ENCODE results near the gene SPRED3. TPM values are rescaled to one million over a fixed set of nuclear protein-coding genes. Genes with fewer than 3 reads are reported as not detected.

Gene SPRED3
- total RNA-seq, 2 experiments from 2014 or later: 0.09 to 3.0 TPM

GRCh38 chr19:38389101-38389925, 816 bp downstream of the SPRED3 start:
- H3K9me2 ChIP-seq (ENCODE audit: insufficient read depth, low read length): no peaks in the 10 kb centered on the region
- TF ChIP-seq EZH2phosphoT487 (IDR thresholded peaks at IDR 0.05; ENCODE audit: borderline replicate concordance, low read depth, low read length): no peak
- TF ChIP-seq CTCF (conservative IDR thresholded peaks at IDR 0.05; ENCODE audit: low read length): no peak
- peaks cover 9% of the 10 kb centered on the region for H3K4me1 ChIP-seq (ENCODE audit: insufficient read depth, low read length, poor library complexity, severe bottlenecking)
- no peaks in the 10 kb centered on the region for H3K9me3 ChIP-seq (ENCODE audit: low read length)
- ChIA-PET POLR2A (interaction anchor here (0.8 kb wide), 1 partner anchor 14 kb away, joined by 4 read pairs; the partner anchor contains the start of gene FAM98C), CTCF (ENCODE audit: unreplicated experiment) (no interaction called here)
- no peak overlapping the region for H3K4me3 ChIP-seq (ENCODE audit: low read depth, low read length, poor library complexity, severe bottlenecking)
- no peaks in the 10 kb centered on the region for H4K20me1 ChIP-seq (ENCODE audit: insufficient read depth, low read length)
- no peak overlapping the region for H3K27ac ChIP-seq (ENCODE audit: low read depth, low read length, poor library complexity, severe bottlenecking)
- no TSS peak for BruUV-seq (replicated peaks)
- H3K79me2 ChIP-seq (ENCODE audit: insufficient read depth, low read depth, low read length): no peaks in the 10 kb centered on the region
- no peak for DNase-seq (ENCODE audit: low spot score)
- intact Hi-C loops (cut with micrococcal nuclease; ENCODE audit: unreplicated experiment): loop anchor here (2.0 kb wide), 1 partner anchor 15 kb away; the partner anchor contains the start of gene PSMD8
- H3K4me2 ChIP-seq (ENCODE audit: low read length): peak overlapping the region; percentile 10; the same call in 1 of the 2 replicates
- H2AFZ ChIP-seq (ENCODE audit: low read length): no peak overlapping the region
- H3K36me3 ChIP-seq (ENCODE audit: insufficient read depth, low read length): peaks cover under 1% of the 10 kb centered on the region; the same call in 1 of the 2 replicates

DNA sequence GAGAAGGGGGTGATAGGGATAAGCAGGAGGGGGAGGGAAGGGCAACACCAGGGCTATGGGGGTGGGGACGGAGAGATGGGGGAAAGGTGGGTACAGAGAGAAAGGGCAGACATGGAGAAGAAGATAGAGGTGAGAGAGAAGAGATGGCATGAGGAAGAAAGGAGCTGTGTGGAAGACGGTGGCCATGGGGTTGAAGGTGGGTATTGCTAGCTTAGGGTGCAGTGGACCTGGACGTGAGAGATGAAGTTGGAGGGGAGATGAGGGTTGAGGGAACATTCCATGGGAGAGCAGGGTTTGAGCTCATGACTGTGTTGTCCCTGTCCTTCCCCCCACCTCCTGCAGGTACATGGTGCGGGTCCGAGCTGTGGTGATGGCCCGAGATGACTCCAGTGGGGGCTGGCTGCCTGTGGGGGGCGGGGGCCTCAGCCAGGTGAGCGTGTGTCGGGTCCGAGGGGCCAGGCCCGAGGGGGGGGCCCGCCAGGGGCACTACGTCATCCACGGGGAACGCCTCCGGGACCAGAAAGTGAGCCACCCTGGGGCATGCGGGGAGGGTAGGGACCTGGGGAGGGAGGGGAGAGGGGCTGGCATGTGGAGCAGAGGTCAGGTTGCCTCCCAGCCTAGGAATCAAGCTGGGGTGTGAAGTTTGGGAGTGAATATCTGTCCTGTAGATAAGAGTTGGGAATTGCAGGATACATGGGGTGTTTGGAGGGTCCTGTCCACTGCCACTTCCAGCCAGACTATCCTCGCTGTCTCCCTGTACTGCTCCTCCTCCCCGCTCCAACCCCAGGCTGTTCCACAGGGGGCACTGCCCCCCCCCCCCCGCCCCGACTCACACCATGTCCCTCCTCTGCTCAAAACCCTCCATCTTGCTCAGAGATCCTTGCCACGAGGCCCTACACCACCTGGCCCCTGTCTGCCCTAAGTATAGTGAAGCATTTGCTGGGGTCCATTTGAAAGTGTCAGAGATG, 1.7 kb downstream of the SPRED3 start:
- Histone ChIP-seq H3K79me2 (ENCODE audit: insufficient read depth, low read depth, low read length) (no peaks in the 10 kb centered on the region), H3K9me3 (ENCODE audit: low read length) (no peaks in the 10 kb centered on the region), H3K36me3 (ENCODE audit: insufficient read depth, low read length) (no peaks in the 10 kb centered on the region), H4K20me1 (ENCODE audit: insufficient read depth, low read length) (no peaks in the 10 kb centered on the region), H3K4me1 (ENCODE audit: insufficient read depth, low read length, poor library complexity, severe bottlenecking) (peaks cover 9% of the 10 kb centered on the region), H3K27ac (ENCODE audit: low read depth, low read length, poor library complexity, severe bottlenecking) (no peak overlapping the region), H3K4me2 (ENCODE audit: low read length) (no peak overlapping the region), H3K4me3 (ENCODE audit: low read depth, low read length, poor library complexity, severe bottlenecking) (no peak overlapping the region), H2AFZ (ENCODE audit: low read length) (no peak overlapping the region), H3K9me2 (ENCODE audit: insufficient read depth, low read length) (no peaks in the 10 kb centered on the region)
- no TSS peak for BruUV-seq (replicated peaks)
- TF ChIP-seq EZH2phosphoT487 (IDR thresholded peaks at IDR 0.05; ENCODE audit: borderline replicate concordance, low read depth, low read length) (no peak), CTCF (conservative IDR thresholded peaks at IDR 0.05; ENCODE audit: low read length) (no peak)
- DNase-seq (ENCODE audit: low spot score): no peak
- intact Hi-C loops (cut with micrococcal nuclease; ENCODE audit: unreplicated experiment): loop anchor here (2.0 kb wide), 1 partner anchor 15 kb away; the partner anchor contains the start of gene PSMD8
- POLR2A ChIA-PET: interaction anchor here (0.8 to 0.9 kb wide), 3 partner anchors 13 to 16 kb away, joined by 3 to 4 read pairs (median 4); partner anchors contain the start of genes FAM98C and PSMD8
- CTCF ChIA-PET (ENCODE audit: unreplicated experiment): interaction anchor here (0.6 kb wide), 1 partner anchor 348 kb away, joined by 10 read pairs; no protein-coding TSS in a partner anchor

All from OCI-LY7 (cell line).